AG08396 (cell line): ENCODE measurements around the gene IFTAP.
"Not testable (repeated sequence)": the region's sequence is repeated elsewhere in the genome, so short reads cannot be mapped to it uniquely, and the experiment has no call there.

Experiments
- DNase-seq: peaks from one replicate; pipeline ENCODE4 v3.0.0; 2012; ENCODE audit warnings: low spot score, mixed read lengths

IFTAP gene

GRCh38 chr11:36638556-36638955, 44.3 kb downstream of the IFTAP start:
- no peak for DNase-seq

GRCh38 chr11:36657610-36658267, 63.4 kb downstream of the IFTAP start:
- no peak for DNase-seq

- DNase-seq, result not testable (repeated sequence)
Observed at GRCh38 chr11:36661359-36661758, 67.1 kb downstream of the IFTAP start.

GRCh38 chr11:36672815-36673450, 78.6 kb downstream of the IFTAP start:
- DNase-seq, result peak; percentile 12

- not testable (repeated sequence) for DNase-seq
Observed at GRCh38 chr11:36679547-36679946, 85.2 kb downstream of the IFTAP start.

GRCh38 chr11:36683818-36684217, 89.5 kb downstream of the IFTAP start:
- no peak for DNase-seq

GRCh38 chr11:36684840-36685801, 90.8 kb downstream of the IFTAP start:
- no peak for DNase-seq

GRCh38 chr11:36688132-36688531, 93.8 kb downstream of the IFTAP start:
- DNase-seq, result no peak

- no peak for DNase-seq
Observed at GRCh38 chr11:36688571-36689291, 94.4 kb downstream of the IFTAP start.

GRCh38 chr11:36689442-36689841, 95.1 kb downstream of the IFTAP start:
- no peak for DNase-seq

GRCh38 chr11:36692704-36693103, 98.4 kb downstream of the IFTAP start:
- DNase-seq, result no peak

GRCh38 chr11:36693139-36693843, 99.0 kb downstream of the IFTAP start:
- DNase-seq, result no peak

GRCh38 chr11:36695111-36695510, 100.8 kb downstream of the IFTAP start:
- no peak for DNase-seq

- DNase-seq, result no peak
Observed at GRCh38 chr11:36695571-36695970, 101.3 kb downstream of the IFTAP start.

GRCh38 chr11:36696550-36696949, 102.2 kb downstream of the IFTAP start:
- no peak for DNase-seq

GRCh38 chr11:36699271-36699670, 105.0 kb downstream of the IFTAP start:
- DNase-seq, result no peak

- DNase-seq, result no peak
Observed at GRCh38 chr11:36700246-36700645, 105.9 kb downstream of the IFTAP start.

- peak; percentile 61 for DNase-seq
Observed at GRCh38 chr11:36702330-36703054, 108.2 kb downstream of the IFTAP start.

- DNase-seq, result no peak
Observed at GRCh38 chr11:36703055-36703404, 108.7 kb downstream of the IFTAP start.
